Mammary epithelial cell (primary cell): ENCODE data around the gene HRCT1.

Experiments used
- EZH2 ChIP-seq: IDR thresholded peaks from 2 replicates; pipeline ENCODE4 v1.6.1; 2012; ENCODE audit warnings: low read length, inconsistent platforms, borderline replicate concordance
- TF ChIP-seq, protein P1 (sequence below), 2 donors: IDR thresholded peaks in 1 of 2; conservative IDR thresholded peaks in 1 of 2; 2 replicates each; pipeline ENCODE4 v1.5.1; 2011 to 2012; ENCODE audit warnings: inconsistent platforms in 2 of 2, low read length in 2 of 2, mild to moderate bottlenecking in 2 of 2, control low read depth in 1 of 2, low read depth in 1 of 2; ENCODE audit not compliant: insufficient read depth in 1 of 2; ENCODE audit errors: extremely low read depth in 1 of 2

DNA sequence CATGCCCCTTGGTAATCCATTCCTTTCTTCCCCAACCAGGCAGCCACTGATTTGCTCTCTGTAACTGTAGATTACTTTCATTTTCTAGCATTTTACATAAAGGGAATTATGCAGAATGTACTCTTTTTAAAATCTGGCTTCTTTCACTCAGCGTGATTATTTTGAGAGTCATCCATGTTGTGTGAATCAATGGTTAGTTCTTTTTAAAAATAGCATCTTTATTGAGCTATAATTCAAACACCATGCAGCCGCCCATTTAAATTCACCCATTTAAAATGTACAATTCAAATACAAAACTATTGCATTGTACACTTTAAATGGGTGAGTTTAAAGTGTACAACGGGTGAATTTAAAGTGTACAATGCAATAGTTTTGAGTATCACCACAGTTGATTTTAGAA, 33.5 kb upstream of the HRCT1 start:
- TF ChIP-seq, protein P1, sequence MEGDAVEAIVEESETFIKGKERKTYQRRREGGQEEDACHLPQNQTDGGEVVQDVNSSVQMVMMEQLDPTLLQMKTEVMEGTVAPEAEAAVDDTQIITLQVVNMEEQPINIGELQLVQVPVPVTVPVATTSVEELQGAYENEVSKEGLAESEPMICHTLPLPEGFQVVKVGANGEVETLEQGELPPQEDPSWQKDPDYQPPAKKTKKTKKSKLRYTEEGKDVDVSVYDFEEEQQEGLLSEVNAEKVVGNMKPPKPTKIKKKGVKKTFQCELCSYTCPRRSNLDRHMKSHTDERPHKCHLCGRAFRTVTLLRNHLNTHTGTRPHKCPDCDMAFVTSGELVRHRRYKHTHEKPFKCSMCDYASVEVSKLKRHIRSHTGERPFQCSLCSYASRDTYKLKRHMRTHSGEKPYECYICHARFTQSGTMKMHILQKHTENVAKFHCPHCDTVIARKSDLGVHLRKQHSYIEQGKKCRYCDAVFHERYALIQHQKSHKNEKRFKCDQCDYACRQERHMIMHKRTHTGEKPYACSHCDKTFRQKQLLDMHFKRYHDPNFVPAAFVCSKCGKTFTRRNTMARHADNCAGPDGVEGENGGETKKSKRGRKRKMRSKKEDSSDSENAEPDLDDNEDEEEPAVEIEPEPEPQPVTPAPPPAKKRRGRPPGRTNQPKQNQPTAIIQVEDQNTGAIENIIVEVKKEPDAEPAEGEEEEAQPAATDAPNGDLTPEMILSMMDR (conservative IDR thresholded peaks at IDR 0.05 in 1 of 2, IDR thresholded peaks at IDR 0.05 in 1 of 2; ENCODE audit: extremely low read depth in 1 of 2, insufficient read depth in 1 of 2, low read depth in 1 of 2, low read length in 2 of 2): no peak
- no peak for TF ChIP-seq EZH2
